NCI-H2107 (cell line): ENCODE data around the gene OR10K1.
"Not testable (repeated sequence)": the region's sequence is repeated elsewhere in the genome, so short reads cannot be mapped to it uniquely, and the experiment has no call there.

ENCODE experiments used
- DNase-seq: peaks from one replicate; lab custom pipeline; 2025; lab: John Stamatoyannopoulos, UW

Gene OR10K1, protein sequence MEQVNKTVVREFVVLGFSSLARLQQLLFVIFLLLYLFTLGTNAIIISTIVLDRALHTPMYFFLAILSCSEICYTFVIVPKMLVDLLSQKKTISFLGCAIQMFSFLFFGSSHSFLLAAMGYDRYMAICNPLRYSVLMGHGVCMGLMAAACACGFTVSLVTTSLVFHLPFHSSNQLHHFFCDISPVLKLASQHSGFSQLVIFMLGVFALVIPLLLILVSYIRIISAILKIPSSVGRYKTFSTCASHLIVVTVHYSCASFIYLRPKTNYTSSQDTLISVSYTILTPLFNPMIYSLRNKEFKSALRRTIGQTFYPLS

DNA sequence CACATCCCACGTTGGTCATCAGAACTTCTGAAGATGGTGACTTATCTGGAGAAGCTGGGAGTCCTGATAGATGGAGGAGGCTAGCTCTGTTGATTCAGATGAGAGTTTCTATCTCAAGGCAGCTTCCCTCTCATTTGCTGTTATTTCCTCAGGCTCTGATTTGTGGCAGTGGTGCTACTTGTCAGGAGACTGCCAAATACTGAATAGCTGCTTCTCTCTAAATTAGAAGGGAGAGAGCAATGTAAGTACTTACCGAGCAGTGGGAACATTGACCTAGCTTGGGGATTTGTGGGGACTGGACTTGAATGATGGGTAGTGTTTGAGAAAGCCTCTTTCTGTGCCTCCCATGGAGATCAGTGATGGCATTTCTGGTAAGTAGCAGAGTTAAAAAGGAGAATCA is at the start of gene OR10K1:
Gene OR10K1 (plus strand): TSS at position 301 of the 400 bp plus-strand sequence. CDS start 3,728 bp downstream, outside the sequence.
- no peak for DNase-seq

DNA sequence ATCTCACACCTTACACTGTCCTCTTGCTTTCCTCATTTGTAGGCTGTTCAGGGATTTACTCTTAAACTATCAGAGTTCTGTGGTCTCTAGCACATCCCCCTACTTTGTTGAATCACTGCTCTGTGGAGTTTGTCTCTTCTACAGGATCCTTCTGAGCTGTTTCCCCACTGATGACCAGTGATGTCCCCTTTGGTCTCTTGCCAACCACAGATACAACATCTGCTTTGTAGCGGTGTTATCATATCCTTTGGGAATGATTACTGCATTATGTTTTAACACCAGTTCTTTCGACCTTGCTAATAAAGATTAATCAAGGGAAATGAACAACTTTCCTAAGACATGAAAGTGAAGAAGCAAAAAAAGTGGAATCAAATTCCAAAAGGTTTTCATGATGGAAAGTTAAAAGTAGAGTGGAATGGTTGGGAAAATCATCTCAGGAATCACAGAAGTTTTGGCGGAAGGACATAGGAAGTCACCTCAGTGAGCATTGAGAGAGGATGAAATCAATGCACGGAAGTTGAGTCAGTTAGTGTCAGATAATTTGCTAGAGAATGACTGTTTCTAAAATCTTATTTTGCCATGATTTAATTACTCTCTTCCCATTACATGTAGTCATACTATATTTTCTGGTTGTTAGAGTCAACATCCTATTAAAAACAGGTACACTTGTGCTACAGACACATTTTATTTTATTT is 46.8 kb upstream of the OR10K1 start:
- DNase-seq, result no peak

DNA sequence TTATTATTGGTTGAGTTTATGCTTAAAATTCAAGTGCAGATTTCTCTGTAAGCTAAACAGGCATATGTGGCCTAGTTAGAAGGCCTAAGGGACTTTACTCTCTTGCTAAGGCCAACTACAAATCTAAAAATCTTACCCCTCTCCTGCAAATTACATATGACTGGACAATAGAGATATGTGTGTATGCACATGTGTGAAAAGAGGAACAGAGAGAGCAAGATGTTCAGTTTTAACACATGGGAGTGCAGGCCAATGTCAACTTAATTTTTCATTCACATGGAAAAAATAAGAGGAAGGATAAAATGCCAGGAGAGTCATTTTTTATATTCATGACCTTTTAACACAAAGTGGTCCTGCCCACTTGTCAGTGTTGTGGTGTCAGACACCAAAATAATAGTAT is 44.0 kb upstream of the OR10K1 start:
- no peak for DNase-seq

GRCh38 chr1:158422212-158422611 is 39.4 kb upstream of the OR10K1 start:
- no peak for DNase-seq

DNA sequence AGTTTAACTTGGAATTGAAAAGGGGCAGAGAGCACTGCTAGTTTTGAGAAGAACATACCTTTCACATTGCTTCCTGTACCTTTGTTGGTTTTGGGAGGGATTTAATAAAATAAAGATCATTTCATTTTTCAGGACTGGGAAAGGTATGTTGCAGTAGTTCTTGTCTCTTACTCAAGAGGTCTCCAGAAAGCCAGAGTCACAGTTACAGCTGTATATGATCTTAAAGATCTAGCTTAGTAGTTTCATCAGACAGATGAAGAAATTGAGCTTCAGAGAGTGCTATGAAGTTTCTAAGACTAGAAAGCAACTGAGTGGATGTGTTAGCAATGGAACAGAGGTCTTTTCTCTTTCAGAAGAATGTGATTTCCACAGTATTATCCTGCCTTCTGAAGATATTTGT is 36.6 kb upstream of the OR10K1 start:
- no peak for DNase-seq

DNA sequence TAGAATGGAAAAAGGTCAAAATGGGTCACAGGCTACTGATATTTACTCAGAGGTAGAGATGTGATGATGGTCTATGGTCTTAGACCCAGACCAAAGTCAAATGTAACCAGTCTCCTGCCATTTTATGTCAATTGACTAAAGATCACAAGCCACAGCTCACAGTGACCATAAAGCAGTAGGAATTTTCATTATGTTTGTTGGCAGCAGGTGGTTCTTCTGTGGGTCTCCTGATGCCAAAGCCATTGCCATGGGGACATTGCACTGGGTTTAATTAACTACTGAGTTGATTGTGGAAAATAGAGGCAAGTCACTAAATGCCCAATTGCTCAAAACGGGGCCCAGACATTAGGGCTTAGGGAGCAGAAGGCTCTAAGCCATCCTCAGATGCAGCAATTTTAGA is 35.5 kb upstream of the OR10K1 start, which contains the start of gene OR10K2:
Gene OR10K2 (minus strand): TSS at position 101 of the 400 bp plus-strand sequence. CDS start 5,371 bp downstream, outside the sequence.
- no peak for DNase-seq

DNA sequence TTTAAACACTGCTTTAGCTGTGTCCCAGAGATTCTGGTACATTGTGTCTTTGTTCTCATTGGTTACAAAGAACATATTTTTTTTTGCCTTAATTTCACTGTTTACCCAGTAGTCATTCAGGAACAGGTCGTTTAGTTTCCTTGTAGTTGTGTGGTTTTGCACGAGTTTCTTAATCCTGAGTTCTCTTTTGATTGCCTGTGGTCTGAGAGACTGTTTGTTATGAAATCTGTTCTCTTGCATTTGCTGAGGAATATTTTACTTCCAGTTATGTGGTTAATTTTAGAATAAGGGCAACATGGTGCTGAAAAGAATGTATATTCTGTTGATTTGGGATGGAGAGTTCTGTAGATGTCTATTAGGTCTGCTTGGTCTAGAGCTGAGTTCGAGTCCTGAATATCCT is 31.5 kb upstream of the OR10K1 start:
- not testable (repeated sequence) for DNase-seq

DNA sequence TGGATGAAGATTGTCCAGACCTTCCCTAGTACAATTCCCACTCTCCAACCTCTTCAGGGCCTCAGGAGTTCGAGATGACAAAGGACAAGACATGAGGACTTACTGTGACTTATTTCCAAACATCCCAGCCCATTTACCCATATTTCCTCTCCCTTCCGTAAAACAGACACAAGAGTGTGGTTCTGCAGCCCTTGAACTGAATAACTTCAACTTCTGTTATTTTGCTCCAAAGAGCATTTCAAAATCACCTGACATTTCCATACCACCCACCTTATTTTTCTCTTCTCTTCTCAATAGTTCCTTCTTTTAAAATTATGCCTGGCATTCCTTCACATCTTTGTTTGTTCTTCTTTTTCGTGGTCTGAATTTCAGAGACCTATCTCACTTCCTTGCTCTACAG is 26.9 kb upstream of the OR10K1 start:
- no peak for DNase-seq

DNA sequence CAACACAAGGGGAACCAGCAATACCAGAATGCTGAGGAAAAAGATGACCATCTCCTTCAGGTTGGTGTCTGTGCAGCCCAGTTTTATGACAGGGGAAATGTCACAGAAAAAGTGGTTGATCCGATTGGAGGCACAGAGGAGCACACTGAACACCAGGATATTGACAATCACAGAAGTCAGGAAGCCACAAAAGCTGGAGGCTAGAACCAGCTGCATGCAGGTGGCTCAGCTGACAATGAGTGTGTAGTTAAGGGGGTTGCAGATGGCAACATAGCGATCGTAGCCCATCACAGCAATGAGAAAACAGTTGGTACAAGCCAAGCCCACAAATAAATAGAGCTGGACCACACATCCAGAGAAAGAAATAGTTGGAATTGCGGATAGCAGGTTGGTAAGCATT is 16.3 kb upstream of the OR10K1 start:
- DNase-seq, result no peak

DNA sequence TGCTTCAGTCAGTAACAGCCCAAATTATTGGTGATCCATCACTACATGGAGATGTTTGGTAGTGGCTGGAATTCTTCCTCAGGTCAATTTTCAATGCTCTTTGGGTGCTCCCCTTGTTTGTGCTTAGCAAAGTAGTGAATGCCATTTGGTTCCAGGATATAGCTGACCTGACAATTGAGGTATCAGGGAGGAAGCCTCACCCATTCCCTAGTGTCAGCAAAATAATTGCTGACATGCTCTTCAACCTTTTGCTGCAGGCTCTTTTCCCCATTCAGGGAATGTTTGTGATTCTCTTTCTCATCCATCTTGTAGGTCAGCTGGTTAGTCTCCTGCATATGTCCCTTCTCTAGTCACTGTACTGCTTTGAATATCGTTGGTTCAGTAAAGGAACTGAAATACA is 7.1 kb upstream of the OR10K1 start:
- DNase-seq, result no peak

DNA sequence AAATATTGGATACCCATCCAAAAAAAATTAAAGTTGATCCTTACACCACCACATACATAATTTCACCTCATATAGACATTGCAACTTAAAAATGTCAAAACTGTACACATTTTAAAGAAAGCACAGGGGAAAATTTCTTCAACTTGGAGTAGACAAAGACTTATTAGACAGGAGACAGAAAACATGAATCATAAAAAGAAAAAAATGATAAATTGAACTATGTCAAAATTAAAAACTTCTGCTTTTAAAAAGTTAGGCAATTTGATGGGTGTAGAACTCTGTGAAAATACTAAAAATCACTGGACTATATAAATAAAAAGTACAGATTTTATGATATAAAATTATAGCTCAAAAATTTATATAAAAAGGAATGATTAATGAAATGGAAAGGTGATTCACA is 4.4 kb upstream of the OR10K1 start:
- no peak for DNase-seq

DNA sequence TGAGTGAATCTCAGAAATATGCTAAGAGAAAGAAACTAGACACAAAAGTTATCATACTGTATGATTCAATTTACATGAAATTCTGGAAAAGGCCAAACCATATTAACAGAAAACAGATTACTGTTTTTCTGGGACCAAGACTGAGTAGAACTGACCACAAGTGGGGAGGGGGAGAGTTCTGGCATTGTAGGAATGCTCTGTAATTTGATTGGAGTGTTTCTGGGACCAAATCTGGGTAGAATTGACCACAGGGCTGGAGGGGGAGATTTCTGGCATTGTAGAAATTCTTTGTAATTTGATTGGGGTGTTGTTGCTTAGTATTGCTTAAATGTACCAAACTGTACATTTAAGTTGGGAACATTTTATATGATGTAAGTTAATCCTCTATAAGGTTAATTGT is 3.4 kb upstream of the OR10K1 start:
- no peak for DNase-seq

DNA sequence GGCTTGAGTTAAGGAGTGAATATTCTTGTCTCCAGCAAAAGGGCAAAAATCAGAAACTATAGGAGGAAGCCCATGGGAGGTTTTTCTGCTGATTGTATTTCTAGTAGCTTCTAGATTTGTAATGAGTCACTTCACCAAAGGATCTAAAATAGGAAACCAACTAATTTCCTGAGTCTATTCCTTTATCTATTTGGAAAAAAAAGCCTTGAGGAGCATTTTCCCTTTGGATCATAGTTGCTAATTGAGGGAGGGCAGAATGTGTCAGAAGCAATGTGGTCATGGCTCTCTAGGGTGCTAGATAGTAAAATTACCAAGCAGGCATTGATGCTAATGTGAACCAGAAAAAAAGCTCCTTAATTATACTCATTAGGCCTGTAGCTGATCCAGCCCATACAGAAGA is 10.3 kb downstream of the OR10K1 start, which contains the start of gene OR10R2:
Gene OR10R2 (plus strand): TSS at position 301 of the 400 bp plus-strand sequence. CDS start 106 bp downstream, outside the sequence.
- no peak for DNase-seq

- DNase-seq, result no peak
Observed at GRCh38 chr1:158485455-158485854, 23.8 kb downstream of the OR10K1 start.

DNA sequence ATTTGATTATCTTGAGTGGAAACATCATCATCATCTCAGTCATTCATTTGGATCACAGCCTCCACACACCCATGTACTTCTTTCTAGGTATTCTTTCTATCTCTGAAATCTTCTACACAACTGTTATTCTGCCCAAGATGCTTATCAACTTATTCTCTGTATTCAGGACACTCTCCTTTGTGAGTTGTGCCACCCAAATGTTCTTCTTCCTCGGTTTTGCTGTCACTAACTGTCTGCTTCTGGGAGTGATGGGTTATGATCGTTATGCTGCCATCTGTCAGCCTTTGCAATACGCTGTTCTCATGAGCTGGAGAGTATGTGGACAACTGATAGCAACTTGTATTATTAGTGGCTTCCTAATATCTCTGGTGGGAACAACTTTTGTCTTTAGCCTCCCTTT is 29.7 kb downstream of the OR10K1 start:
- DNase-seq, result no peak

GRCh38 chr1:158493054-158493453 is 31.4 kb downstream of the OR10K1 start:
- DNase-seq, result no peak

DNA sequence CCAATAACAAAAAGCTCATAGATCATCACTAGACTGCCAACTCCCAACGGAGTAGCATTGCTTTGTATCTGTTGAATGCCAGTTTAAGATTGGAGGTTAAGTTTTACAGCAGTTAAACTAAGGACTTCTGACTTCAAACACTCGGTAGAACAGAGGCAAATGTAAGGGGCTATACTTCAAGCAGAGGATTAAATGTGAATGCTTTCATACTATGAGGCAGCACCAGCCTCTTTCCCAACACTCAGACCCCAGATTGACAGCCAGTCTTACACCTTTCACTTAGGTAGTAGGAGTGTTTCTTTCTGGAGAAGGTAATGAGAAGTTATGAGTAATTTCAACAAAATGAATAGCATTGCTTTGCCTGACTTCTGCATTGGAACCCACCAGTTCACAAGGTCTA is 33.2 kb downstream of the OR10K1 start:
- no peak for DNase-seq

DNA sequence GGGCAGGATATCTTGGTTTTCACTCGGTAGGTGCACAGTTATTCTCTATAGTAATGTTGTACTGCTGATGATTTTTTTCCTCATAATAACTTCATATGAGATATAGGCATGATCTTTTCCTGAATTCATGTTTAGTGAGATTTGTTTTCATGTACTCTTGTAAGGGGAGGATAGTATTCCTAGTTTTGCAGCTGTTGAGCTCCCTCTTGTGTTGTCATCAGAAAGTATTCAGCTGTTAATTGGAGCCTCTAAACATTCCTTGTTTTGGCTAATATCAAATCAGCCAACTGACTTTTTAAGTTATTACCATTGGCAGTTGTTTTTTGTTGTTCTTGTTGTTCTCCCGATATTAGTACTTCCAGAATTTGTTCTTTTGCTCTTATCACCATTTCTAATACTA is 34.7 kb downstream of the OR10K1 start:
- no peak for DNase-seq

DNA sequence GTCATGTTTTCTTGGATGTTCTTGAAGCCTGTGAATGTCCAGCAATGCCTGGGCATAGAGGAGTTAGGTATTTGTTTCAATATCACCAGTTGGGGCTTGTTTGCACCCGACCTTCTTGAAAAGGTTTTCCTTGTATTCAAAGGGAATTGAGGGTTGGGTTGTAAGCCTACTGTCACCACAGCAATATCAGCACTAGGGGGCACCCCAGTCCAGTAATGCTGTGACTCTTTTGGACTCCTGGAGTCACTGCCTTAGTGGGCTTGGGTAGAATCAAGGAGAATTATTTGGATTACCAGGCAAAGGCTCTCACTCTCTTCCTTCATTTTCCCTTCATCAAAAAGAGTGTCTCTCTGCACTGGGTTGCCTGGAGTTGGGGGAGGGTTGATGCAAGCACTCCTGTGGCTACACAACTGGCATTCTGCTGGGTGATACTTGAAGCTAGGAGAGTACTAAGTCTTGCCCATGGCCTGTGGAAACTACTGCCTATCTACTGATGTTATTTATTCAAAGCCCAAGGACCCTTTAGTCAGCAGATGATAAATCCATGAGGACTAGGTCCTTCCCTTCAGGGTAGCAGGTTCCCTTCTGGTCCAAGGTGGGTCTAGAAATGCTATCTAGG is 44.8 kb downstream of the OR10K1 start:
- DNase-seq, result no peak

DNA sequence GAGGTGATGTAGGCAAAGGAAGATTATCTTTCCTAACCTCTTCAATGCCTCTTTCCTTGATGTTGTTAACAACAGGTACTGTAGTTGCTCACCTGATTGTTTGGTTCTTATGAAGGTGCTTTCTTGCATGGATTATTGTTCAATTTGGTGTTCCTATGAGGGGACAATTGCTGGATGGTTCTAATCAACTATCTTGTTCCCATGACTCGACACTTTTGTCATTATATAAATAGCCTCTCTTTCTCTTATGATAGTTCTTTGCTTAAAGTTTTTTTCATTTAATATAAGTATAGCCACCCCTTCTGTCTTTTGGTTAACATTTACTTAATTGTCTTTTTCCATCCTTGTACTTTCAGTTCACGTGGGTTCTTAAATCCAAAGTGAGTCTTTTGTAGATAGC is 45.9 kb downstream of the OR10K1 start:
- no peak for DNase-seq

DNA sequence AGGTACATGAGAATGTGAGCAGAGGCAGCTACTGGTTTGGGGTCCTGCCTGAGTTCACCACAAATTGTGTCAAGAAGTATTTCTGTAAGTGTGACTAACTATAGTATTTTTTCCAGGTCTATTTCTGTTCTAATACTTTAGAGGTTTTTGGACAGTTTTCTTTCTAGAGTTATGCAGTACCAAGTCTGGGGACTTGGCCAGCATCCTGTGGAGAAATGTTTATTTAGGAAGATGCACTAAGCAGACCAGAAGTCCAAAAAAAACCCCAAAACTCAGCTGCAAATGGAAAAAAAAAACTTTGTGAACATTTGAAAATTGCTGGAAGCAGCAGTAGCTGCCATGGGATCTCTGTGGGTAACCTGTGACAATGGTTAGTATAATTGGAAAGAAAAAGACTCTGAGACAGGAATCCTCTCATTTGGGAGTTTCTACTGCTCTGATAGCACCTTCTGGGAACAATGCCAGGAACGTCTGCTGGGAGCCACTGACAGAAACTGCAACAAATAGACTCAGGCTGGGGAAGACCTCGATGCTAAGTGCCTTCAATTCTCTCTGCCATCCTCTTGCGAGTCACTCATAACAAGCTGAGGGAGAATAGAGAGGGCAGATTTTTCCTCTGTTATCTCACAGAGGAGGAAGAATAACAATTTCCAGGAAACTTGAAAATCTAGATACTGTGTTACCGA is 48.0 kb downstream of the OR10K1 start:
- DNase-seq, result no peak

DNA sequence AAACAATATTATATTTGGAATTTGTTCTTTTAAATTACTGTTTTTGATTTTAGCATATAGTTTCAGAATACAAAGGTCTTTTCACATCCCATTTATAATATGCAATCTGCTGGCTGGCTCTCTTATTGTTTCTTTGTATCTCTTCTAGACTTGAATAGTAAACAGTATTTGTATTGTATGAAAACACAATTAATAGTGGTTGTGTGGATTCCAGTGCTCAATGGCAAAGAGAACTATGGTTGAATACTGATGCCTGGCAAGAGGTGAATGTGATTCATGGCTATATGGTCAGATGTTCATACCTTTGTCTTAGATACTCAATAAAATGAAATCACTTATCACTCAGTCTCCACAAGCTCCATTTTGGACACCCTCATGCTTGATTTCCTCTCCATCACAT is 55.3 kb downstream of the OR10K1 start:
- no peak for DNase-seq
